CD4-positive, alpha-beta T cell (primary cell): Measurements from ENCODE around the gene DNMT3A. TPM values are rescaled to one million over a fixed set of nuclear protein-coding genes. Genes with fewer than 3 reads are reported as not detected.

Experiments used
- ATAC-seq: fragments of 200-7000 bp; cut with Tn5 transposase; one replicate; pipeline ENCODE4 v1.10.0; 2022; ENCODE audit warnings: mild to moderate bottlenecking; ENCODE audit not compliant: poor library complexity
- CTCF ChIA-PET: fragments of 350-600 bp; sonication (Branson Sonifier 250); formaldehyde crosslinking; loops from one replicate; lab custom pipeline; 2021; ENCODE audit warnings: antibody characterized with exemption, inconsistent platforms; lab: Charles Lee
- POLR2A ChIA-PET: fragments of 350-600 bp; sonication (Branson Sonifier 250); formaldehyde crosslinking; loops from one replicate; lab custom pipeline; 2021; ENCODE audit warnings: antibody characterized with exemption, inconsistent platforms; lab: Charles Lee
- DNase-seq, 14 experiments: peaks; one replicate each; pipeline ENCODE4 v3.0.0-alpha.2; 2013 to 2020; ENCODE audit warnings: mixed read lengths in 2 of 14
- H3K27ac ChIP-seq, 2 donors: one replicate each; pipeline versions ENCODE4 v1.5.1 to v1.7.0; 2013; ENCODE audit warnings: low read length in 2 of 2, low read depth in 1 of 2, mild to moderate bottlenecking in 1 of 2
- H3K27me3 ChIP-seq, 2 experiments: 1 replicate in 1 of 2; 2 replicates in 1 of 2; pipeline versions ENCODE4 v1.6.1 to v1.7.0; 2013; ENCODE audit warnings: low read length in 2 of 2, control low read depth in 1 of 2, mild to moderate bottlenecking in 1 of 2, moderate library complexity in 1 of 2; ENCODE audit not compliant: insufficient read depth in 2 of 2, control insufficient read depth in 1 of 2
- H3K36me3 ChIP-seq: one replicate; pipeline ENCODE4 v1.6.1; 2013; ENCODE audit warnings: low read length, control low read depth; ENCODE audit not compliant: insufficient read depth
- H3K4me1 ChIP-seq: one replicate; pipeline ENCODE4 v1.6.1; 2013; ENCODE audit warnings: low read length, control low read depth; ENCODE audit not compliant: insufficient read depth
- H3K4me3 ChIP-seq: one replicate; pipeline ENCODE4 v1.5.1; 2013; ENCODE audit warnings: mild to moderate bottlenecking, low read length, moderate library complexity
- H3K9me3 ChIP-seq, 2 experiments: 1 replicate in 1 of 2; 2 replicates in 1 of 2; pipeline versions ENCODE4 v1.6.1 to v1.7.0; 2013; ENCODE audit warnings: low read length in 2 of 2, mild to moderate bottlenecking in 2 of 2, control low read depth in 1 of 2, moderate library complexity in 1 of 2; ENCODE audit not compliant: control insufficient read depth in 1 of 2, insufficient read depth in 1 of 2
- H3K27ac Mint-ChIP-seq: one replicate; pipeline ENCODE4 v1.8.0; 2020; ENCODE audit warnings: mixed read lengths
- H3K27me3 Mint-ChIP-seq: one replicate; pipeline ENCODE4 v1.8.0; 2021; ENCODE audit warnings: mixed read lengths
- H3K36me3 Mint-ChIP-seq: one replicate; pipeline ENCODE4 v1.8.0; 2021; ENCODE audit warnings: low read depth, mixed read lengths
- H3K4me1 Mint-ChIP-seq: one replicate; pipeline ENCODE4 v1.8.0; 2021; ENCODE audit warnings: low read depth, mixed read lengths
- H3K4me3 Mint-ChIP-seq: one replicate; pipeline ENCODE4 v1.8.0; 2020; ENCODE audit warnings: mild to moderate bottlenecking, mixed read lengths
- H3K9me3 Mint-ChIP-seq: one replicate; pipeline ENCODE4 v1.8.0; 2020; ENCODE audit warnings: mixed read lengths
- CTCF ChIP-seq: fragments of 200-600 bp; IDR thresholded peaks from one replicate; pipeline ENCODE4 v1.8.0; 2022; ENCODE audit warnings: antibody characterized with exemption, mild to moderate bottlenecking
- intact Hi-C, 2 experiments: fragments of 100-400 bp; cut with DNase I in 1 of 2; cut with micrococcal nuclease in 1 of 2; formaldehyde crosslinking; loops; one replicate each; pipeline versions ENCODE4 v1.15.1 to v1.9.0; 2023 to 2025; cut with DNase I, micrococcal nuclease
- microRNA-seq: library from miRNA; unstranded; fragments of <30 nt; microRNA quantifications from one replicate; pipeline ENCODE4 v1.2.0, GENCODE V29; 2021; ENCODE audit warnings: borderline microRNAs expressed, borderline replicate concordance
- total RNA-seq, 174 experiments: library from RNA in 2 of 174; stranded (reverse) in 2 of 174; gene quantifications; one replicate each; pipeline ENCODE4 v1.2.3 and lab custom pipeline; 2021 to 2026

Gene DNMT3A
- total RNA-seq, 2 experiments from 2014 or later: 57.1 to 62.1 TPM

GRCh38 chr2:25184254-25184653, 157.5 kb downstream of the DNMT3A start:
- no peak overlapping the region for H3K4me3 Mint-ChIP-seq
- intact Hi-C loops: no loop called here
- Histone ChIP-seq H3K9me3 (no peaks in the 10 kb centered on the region), H3K36me3 (no peaks in the 10 kb centered on the region), H3K27ac (no peak overlapping the region), H3K27me3 (peaks cover 0 to under 1% of the 10 kb centered on the region in 2 experiments), H3K4me3 (no peak overlapping the region), H3K4me1 (no peaks in the 10 kb centered on the region)
- H3K36me3 Mint-ChIP-seq: no peaks in the 10 kb centered on the region
- TF ChIP-seq CTCF: no peak
- CTCF ChIA-PET: no interaction called here
- no peaks in the 10 kb centered on the region for H3K9me3 Mint-ChIP-seq
- POLR2A ChIA-PET: no interaction called here
- no peak overlapping the region for H3K27ac Mint-ChIP-seq
- no peak for DNase-seq
- peaks cover 5% of the 10 kb centered on the region for H3K27me3 Mint-ChIP-seq
- no peak for ATAC-seq
- H3K4me1 Mint-ChIP-seq: no peaks in the 10 kb centered on the region

GRCh38 chr2:25178976-25179375, 162.7 kb downstream of the DNMT3A start:
- H3K4me1 Mint-ChIP-seq: no peaks in the 10 kb centered on the region
- no peak overlapping the region for H3K27ac Mint-ChIP-seq
- Histone ChIP-seq H3K27me3 (peaks cover 0 to 11% of the 10 kb centered on the region in 2 experiments), H3K36me3 (no peaks in the 10 kb centered on the region), H3K4me1 (no peaks in the 10 kb centered on the region), H3K4me3 (no peak overlapping the region), H3K27ac (no peak overlapping the region), H3K9me3 (no peaks in the 10 kb centered on the region)
- no peak for TF ChIP-seq CTCF
- no peaks in the 10 kb centered on the region for H3K9me3 Mint-ChIP-seq
- peaks cover 14% of the 10 kb centered on the region for H3K27me3 Mint-ChIP-seq
- no peak for ATAC-seq
- no peaks in the 10 kb centered on the region for H3K36me3 Mint-ChIP-seq
- DNase-seq: no peak
- H3K4me3 Mint-ChIP-seq: no peak overlapping the region
- ChIA-PET CTCF (no interaction called here), POLR2A (no interaction called here)
- intact Hi-C loops: no loop called here

Small RNAs within 50 kb of the gene (microRNA-seq; reads per million reads assigned to microRNA genes)
- 63.7 reads per million, percentile 62 among the genes with 10 or more reads in this experiment for gene MIR1301

Other genes with a start within 250 kb of the DNMT3A start
- 1 to 10 TPM; 4.5 TPM for gene POMC, start 173.3 kb downstream of the DNMT3A start, total RNA-seq